ENCODE measurements around the gene IGF2BP2. TPM values are rescaled to one million over a fixed set of nuclear protein-coding genes. Genes with fewer than 3 reads are reported as not detected.

IGF2BP2 gene
- total RNA-seq, 1 donor from 2014 or later = 18.5 TPM

GRCh38 chr3:185724251-185724650 lies 100.6 kb downstream of the IGF2BP2 start:
- DNase-seq (ENCODE audit: low spot score) = no peak
- intact Hi-C loops (cut with DNase I) = no loop called here

GRCh38 chr3:185722881-185723280 lies 102.0 kb downstream of the IGF2BP2 start:
- intact Hi-C loops (cut with DNase I) = no loop called here
- DNase-seq (ENCODE audit: low spot score) = no peak

DNA sequence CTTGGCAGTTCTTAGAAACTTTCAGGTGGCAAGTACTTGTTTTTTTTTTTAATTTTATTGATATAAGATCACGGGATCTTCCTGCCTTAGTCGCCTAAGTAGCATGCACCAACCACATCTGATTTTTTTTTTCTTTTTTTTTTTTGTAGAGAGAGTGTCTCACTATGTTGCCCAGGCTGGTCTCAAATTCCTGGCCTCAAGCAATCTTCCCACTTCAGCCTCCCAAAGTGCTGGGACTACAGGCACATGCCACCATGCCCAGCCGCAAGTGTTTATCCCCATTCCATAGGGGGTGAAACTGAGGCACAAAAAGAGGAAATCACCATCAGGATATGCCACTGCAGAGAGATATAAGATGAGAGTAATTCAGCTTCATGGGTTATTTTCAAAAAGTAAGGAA lies 102.9 kb downstream of the IGF2BP2 start:
- DNase-seq (ENCODE audit: low spot score) = no peak

GRCh38 chr3:185720326-185720725 lies 104.5 kb downstream of the IGF2BP2 start:
- intact Hi-C loops (cut with DNase I) = no loop called here
- no peak for DNase-seq (ENCODE audit: low spot score)

More for the DNA sequence above, 102.9 kb downstream of the IGF2BP2 start:
- intact Hi-C loops (cut with DNase I) = no loop called here

GRCh38 chr3:185718736-185719593 lies 105.9 kb downstream of the IGF2BP2 start:
- DNase-seq (ENCODE audit: low spot score) = no peak
- intact Hi-C loops (cut with DNase I) = no loop called here

GRCh38 chr3:185717627-185718402 lies 107.0 kb downstream of the IGF2BP2 start:
- DNase-seq (ENCODE audit: low spot score) = no peak
- intact Hi-C loops (cut with DNase I) = no loop called here

DNA sequence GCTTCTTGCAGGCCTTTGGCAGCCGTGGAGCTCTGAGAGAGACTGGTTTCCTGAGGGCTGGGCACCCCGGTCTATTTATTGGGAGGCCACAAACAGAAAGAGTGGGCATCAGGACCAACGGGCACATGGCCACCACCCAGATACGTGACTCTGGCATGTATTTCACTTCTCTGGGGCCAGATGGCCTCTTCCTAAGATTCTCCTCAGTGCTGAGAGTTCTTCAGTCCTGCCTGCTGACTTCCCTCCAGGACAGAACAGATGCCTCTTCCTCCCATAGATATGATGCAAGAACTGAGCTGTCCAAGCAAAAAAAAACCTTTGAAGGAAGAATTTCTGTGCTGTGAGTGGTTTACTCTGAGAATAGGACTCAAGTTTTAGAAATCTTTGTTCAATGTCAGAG lies 107.7 kb downstream of the IGF2BP2 start:
- no peak for DNase-seq (ENCODE audit: low spot score)
- intact Hi-C loops (cut with DNase I) = no loop called here

DNA sequence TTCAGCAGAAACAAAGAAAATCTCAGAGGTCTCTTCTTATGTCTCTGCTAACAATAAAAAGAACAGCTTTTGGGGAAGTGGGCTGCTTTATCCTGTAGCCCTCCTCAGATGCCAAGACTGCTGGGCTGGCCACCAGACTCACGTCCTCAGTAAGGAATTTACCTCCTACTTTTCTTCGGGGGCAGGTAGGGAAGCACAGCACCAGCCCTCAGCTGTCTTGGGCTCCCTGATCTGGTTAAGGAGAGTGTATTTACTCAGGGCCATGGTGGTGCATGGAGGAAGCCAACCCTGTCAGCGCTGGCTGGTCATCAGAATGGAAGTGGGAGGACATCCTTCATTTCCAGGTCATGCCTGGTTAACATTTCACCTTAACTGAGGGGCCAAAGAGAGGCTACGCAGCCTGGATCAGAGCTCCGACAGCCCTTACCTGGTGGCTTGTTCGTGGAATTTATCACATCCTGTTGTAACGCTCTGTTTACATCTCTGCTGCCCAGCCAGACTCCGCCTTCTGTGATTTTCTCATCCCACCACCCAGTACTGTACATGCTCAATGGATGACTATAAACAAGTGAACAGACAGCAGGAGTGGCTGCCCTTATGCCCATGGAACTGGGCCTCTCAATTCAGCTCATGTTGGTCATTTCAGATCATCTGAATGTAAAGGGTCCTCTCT lies 108.3 kb downstream of the IGF2BP2 start:
- DNase-seq (ENCODE audit: low spot score) = no peak
- intact Hi-C loops (cut with DNase I) = no loop called here

- intact Hi-C loops (cut with DNase I) = no loop called here
- no peak for DNase-seq (ENCODE audit: low spot score)
Observed at GRCh38 chr3:185715091-185715490, 109.8 kb downstream of the IGF2BP2 start.

DNA sequence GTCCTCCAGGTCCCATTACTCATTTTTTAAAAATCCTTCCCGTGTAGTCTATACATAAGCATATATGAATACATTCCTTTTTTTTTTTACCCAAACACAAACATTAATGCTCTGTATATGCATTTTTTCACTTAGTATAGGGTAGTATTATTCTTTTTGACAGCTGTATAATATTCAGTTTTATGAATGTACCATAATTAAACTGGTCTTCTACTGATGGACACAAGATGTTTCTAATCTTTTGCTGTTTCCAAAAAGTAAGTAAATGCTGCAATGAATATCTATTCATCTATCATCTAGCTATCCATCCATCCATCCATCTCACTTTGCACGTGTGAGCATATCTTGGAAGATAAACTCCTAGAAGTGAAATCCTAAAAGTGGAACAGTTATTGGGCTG lies 110.8 kb downstream of the IGF2BP2 start:
- intact Hi-C loops (cut with DNase I) = no loop called here
- DNase-seq (ENCODE audit: low spot score) = no peak

GRCh38 chr3:185713015-185713414 lies 111.8 kb downstream of the IGF2BP2 start:
- DNase-seq (ENCODE audit: low spot score) = no peak
- intact Hi-C loops (cut with DNase I) = no loop called here

GRCh38 chr3:185712337-185712736 lies 112.5 kb downstream of the IGF2BP2 start:
- intact Hi-C loops (cut with DNase I) = no loop called here

DNA sequence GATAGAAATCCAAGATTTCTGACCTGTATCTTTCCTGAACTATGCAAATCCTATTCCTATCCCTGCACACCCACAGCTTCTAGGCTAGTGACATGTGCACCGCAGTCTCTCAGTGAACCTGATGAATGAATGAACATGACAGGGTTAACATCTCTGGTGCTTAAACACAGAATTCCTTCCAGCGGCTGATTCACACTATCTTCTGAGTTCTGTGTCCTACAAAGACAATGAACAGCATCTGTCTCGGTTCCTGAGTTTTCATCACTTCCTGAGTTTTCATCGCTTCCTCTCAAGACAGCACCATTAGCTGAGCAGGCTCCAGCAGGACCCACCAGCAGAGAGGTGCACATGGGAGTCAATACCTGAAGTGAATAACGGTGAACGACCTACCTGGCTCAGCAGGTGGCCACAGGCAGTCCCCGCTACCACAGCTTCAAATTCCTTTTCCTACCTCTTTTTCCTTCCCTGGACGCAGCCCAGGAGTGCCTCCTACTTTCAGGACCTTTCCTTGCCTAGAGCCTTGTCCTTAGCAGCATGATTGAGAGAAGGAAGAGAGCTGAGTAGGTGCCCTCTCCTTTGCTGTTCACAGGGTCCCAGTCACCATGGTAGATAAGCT lies 113.5 kb downstream of the IGF2BP2 start:
- no peak for DNase-seq (ENCODE audit: low spot score)
- intact Hi-C loops (cut with DNase I) = no loop called here

More at GRCh38 chr3:185712337-185712736, 112.5 kb downstream of the IGF2BP2 start:
- DNase-seq (ENCODE audit: low spot score) = no peak

- intact Hi-C loops (cut with DNase I) = no loop called here
- no peak for DNase-seq (ENCODE audit: low spot score)
Observed at GRCh38 chr3:185709251-185709955, 115.4 kb downstream of the IGF2BP2 start.

GRCh38 chr3:185708392-185708791 lies 116.5 kb downstream of the IGF2BP2 start:
- intact Hi-C loops (cut with DNase I) = no loop called here

DNA sequence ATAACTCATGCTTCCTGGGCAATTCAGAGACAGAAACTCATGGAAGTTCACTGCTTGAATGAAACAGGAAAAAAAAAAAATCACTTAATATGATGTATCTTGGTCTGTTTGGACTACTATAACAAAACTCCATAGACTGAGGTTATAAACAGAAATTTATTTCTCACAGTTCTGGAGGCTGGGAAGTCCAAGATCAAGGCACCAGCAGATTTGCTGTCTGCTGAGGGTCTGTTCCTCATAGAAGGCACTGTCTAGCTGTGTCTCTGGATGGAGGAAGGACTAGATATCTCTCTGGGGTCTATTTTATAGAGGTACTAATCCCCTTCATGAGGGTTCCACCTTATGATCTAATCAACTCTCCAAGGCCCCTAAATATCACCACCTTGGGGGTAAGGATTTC lies 119.3 kb downstream of the IGF2BP2 start:
- intact Hi-C loops (cut with DNase I) = no loop called here
- no peak for DNase-seq (ENCODE audit: low spot score)

More at GRCh38 chr3:185708392-185708791, 116.5 kb downstream of the IGF2BP2 start:
- DNase-seq (ENCODE audit: low spot score) = no peak

DNA sequence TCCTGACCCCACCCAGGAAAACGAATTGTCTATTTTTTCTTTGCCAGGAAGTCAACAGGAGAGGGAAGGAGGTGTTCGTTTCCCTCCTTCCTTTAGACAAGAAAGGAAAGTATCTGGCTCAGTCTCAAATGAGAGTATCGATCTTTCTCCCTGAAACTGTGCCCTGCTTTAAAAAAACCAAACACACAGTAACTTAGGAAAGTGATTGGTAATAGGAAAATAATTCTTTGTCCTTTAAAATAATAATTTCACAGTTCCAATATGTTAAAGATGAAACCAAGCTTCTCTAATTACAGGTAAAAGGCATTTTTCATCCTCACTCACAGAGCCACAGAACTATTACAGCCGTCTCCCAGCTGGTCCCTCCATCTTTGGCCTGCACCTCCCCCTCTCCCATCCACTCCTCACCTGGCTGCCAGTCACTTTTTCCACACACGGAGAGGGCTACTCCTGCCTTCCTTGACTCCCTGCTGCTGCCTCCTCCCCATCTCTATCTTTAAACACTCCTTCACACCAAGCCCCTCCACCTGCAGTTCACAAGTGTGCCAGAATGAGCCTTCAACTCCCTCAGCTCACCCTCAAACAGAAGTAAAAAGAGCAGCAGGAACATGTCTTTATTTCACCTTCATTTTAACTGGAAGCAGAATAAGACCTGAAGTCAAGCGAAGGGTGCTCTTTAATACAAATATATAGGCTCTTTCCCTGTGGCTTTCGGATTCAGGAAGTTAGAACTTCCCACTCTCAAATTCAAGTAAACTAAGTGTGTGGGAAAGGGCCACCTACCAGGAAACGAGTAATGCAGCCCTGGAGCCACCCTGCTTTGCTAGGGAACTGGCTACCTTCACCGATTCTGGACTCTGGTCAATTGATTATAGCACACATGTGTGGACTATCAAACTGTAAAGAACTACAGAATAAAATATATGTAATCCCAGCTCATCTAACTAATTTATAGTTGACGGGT lies 122.3 kb downstream of the IGF2BP2 start:
- DNase-seq (ENCODE audit: low spot score) = no peak
- intact Hi-C loops (cut with DNase I) = no loop called here

- no peak for DNase-seq (ENCODE audit: low spot score)
- intact Hi-C loops (cut with DNase I) = no loop called here
Observed at GRCh38 chr3:185701611-185702261, 123.1 kb downstream of the IGF2BP2 start.
